ENCODE results near the gene LHX3. TPM values are rescaled to one million over a fixed set of nuclear protein-coding genes. Genes with fewer than 3 reads are reported as not detected.

LHX3 gene
- total and polyA plus RNA-seq, 2 experiments from 2014 or later, result not detected

DNA sequence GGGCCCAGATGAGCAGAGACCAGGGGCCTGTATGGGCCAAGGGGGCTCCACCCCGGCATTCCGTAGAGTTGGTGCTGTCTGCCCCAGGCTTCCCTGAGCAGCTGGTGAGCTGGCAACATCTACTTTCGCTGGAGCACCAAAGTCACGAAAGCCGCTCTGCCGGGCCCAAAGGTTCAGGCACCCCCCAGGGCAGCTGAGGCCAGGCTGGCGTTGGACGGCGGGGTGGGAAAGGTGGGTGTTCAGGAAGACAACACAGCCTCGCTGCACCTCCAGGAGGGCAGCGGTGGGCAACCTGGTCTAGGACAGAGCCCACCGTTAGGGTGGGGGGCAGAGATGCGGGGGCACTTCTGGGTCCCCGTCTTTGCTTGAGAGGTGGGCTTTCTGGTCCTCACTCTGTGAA lies 56.2 kb downstream of the LHX3 start:
- no peaks in the 10 kb centered on the region for H3K4me1 ChIP-seq (ENCODE audit: low read depth)
- H3K27ac ChIP-seq, result no peak overlapping the region
- DNase-seq (ENCODE audit: low read depth in 1 of 2, low spot score in 1 of 2), result no peak
- no peak overlapping the region for H3K4me3 ChIP-seq
- TF ChIP-seq, protein P1, sequence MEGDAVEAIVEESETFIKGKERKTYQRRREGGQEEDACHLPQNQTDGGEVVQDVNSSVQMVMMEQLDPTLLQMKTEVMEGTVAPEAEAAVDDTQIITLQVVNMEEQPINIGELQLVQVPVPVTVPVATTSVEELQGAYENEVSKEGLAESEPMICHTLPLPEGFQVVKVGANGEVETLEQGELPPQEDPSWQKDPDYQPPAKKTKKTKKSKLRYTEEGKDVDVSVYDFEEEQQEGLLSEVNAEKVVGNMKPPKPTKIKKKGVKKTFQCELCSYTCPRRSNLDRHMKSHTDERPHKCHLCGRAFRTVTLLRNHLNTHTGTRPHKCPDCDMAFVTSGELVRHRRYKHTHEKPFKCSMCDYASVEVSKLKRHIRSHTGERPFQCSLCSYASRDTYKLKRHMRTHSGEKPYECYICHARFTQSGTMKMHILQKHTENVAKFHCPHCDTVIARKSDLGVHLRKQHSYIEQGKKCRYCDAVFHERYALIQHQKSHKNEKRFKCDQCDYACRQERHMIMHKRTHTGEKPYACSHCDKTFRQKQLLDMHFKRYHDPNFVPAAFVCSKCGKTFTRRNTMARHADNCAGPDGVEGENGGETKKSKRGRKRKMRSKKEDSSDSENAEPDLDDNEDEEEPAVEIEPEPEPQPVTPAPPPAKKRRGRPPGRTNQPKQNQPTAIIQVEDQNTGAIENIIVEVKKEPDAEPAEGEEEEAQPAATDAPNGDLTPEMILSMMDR (IDR thresholded peaks at IDR 0.05; ENCODE audit: low read depth, low read length), result no peak
- no peaks in the 10 kb centered on the region for H3K36me3 ChIP-seq
- H3K27me3 ChIP-seq, result no peaks in the 10 kb centered on the region
- H3K9me3 ChIP-seq (ENCODE audit: low read depth), result no peaks in the 10 kb centered on the region

DNA sequence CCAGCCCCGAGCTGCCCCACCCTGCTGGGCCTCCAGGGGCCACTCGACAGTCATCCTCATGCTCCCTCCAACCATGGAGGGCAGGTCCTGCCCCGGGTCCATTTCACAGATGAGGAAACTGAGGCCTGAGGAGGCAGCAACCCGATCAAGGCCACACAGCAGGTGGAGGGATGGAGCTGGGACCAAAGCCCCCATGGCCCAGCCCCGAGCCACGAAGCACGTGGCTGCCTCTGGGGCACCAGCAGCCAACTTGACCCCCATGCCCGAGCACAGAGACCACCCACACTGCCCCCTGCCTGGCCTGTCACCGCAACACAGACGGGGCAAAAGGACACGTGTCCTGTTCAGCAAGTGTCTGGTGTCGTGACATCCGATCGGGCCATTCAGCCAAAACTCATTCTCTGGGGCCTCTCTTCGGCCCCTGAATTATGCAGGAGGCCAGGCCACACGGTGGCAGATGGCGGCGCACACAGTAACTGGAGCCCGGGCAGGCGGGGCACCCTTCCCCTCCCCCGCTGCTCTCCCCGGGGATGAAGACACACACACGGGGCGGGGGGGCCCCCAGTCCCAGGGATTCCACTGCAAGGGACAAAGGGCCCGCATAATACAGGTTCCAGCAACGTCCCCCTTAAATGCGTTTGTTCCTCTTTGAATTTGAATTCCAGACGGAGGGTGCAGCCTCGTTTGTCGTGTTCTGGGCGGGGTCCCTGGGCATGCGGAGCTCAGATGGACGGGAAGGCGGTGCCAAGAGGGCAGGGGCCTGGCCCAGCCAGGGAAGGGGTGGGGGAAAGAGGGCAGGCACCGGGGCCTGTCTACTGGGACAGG lies 56.8 kb downstream of the LHX3 start:
- no peaks in the 10 kb centered on the region for H3K36me3 ChIP-seq
- H3K4me3 ChIP-seq, result no peak overlapping the region
- no peaks in the 10 kb centered on the region for H3K4me1 ChIP-seq (ENCODE audit: low read depth)
- DNase-seq (ENCODE audit: low read depth in 1 of 2, low spot score in 1 of 2), result no peak
- no peaks in the 10 kb centered on the region for H3K9me3 ChIP-seq (ENCODE audit: low read depth)
- TF ChIP-seq, protein P1 (IDR thresholded peaks at IDR 0.05; ENCODE audit: low read depth, low read length), result no peak
- H3K27me3 ChIP-seq, result no peaks in the 10 kb centered on the region
- no peak overlapping the region for H3K27ac ChIP-seq

DNA sequence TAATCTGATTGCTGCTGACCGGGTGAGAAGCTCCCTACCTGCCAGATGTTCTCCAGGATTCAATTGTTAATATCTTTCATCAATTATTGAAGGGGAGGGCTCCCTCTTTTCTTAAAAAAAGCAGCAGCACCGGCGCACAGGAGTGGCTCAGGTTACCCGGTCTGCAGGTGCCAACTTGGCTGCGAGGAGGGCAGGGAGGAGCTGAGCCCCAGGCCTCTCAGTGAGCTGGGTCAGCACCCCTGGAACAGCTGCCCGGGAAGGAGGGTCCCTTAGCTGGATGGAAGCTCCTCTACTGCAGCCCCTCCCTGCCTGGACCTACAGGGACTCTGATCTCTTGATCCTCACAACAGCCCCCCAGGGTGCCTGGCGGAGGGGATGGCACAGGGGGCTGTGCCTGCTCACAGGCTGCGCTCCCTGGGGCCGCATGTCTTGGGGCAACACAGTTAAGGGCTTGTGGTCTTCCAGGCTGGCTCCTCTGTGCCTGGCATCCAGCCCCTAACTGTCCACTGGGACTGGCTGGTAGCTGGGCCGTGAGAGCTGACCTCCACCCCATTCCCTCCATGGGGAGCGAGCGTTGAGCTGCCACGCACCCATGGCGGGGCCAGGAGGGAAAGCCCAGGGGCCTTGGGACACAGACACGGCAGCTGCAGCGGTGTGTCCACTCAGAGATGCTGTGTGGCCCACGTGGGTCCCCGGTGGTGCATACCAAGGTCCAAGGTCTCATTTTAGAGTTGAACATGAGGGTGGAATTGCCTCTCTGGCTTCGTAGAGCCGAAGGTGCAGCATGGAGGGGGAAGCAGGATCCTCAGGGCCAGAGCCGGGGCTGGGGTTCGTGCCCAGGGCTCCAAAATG lies 57.7 kb downstream of the LHX3 start:
- H3K4me1 ChIP-seq (ENCODE audit: low read depth), result no peaks in the 10 kb centered on the region
- H3K27me3 ChIP-seq, result no peaks in the 10 kb centered on the region
- TF ChIP-seq, protein P1 (IDR thresholded peaks at IDR 0.05; ENCODE audit: low read depth, low read length), result no peak
- no peaks in the 10 kb centered on the region for H3K36me3 ChIP-seq
- H3K27ac ChIP-seq, result no peak overlapping the region
- DNase-seq (ENCODE audit: low read depth in 1 of 2, low spot score in 1 of 2), result no peak
- no peaks in the 10 kb centered on the region for H3K9me3 ChIP-seq (ENCODE audit: low read depth)
- no peak overlapping the region for H3K4me3 ChIP-seq

Other genes starting within 250 kb of the LHX3 start
- 60.2 and 66.4 TPM in 2 replicates for gene UBAC1, start 243.8 kb downstream of the LHX3 start, total RNA-seq
- gene UBAC1, start 243.8 kb downstream of the LHX3 start, polyA plus RNA-seq, result 48.9 and 60.1 TPM in 2 replicates
- gene NACC2, start 109.8 kb downstream of the LHX3 start, total RNA-seq, result 12.0 and 12.2 TPM in 2 replicates
- gene NACC2, start 109.8 kb downstream of the LHX3 start, polyA plus RNA-seq, result 4.4 and 5.0 TPM in 2 replicates
- gene TMEM250, start 86.3 kb downstream of the LHX3 start, total RNA-seq, result 29.3 and 41.6 TPM in 2 replicates
- gene TMEM250, start 86.3 kb downstream of the LHX3 start, polyA plus RNA-seq, result 25.6 and 27.0 TPM in 2 replicates
- gene QSOX2, start 40.7 kb upstream of the LHX3 start, total RNA-seq, result 10.5 and 11.5 TPM in 2 replicates
- gene QSOX2, start 40.7 kb upstream of the LHX3 start, polyA plus RNA-seq, result 1.7 TPM in 2 replicates
- 0.56 and 1.3 TPM in 2 replicates for gene CCDC187, start 99.0 kb upstream of the LHX3 start, total RNA-seq
- 0.13 and 0.16 TPM in 2 replicates for gene CCDC187, start 99.0 kb upstream of the LHX3 start, polyA plus RNA-seq
- 88.3 and 116 TPM in 2 replicates for gene GPSM1, start 122.4 kb upstream of the LHX3 start, total RNA-seq
- gene GPSM1, start 122.4 kb upstream of the LHX3 start, polyA plus RNA-seq, result 52.2 and 58.5 TPM in 2 replicates
- gene DNLZ, start 158.6 kb upstream of the LHX3 start, total RNA-seq, result 28.0 and 45.4 TPM in 2 replicates
- gene DNLZ, start 158.6 kb upstream of the LHX3 start, polyA plus RNA-seq, result 31.8 and 48.2 TPM in 2 replicates
- gene CARD9, start 168.5 kb upstream of the LHX3 start, total RNA-seq, result 0.46 and 2.1 TPM in 2 replicates
- 2.1 TPM in 2 replicates for gene CARD9, start 168.5 kb upstream of the LHX3 start, polyA plus RNA-seq
- gene SNAPC4, start 195.0 kb upstream of the LHX3 start, total RNA-seq, result 9.6 and 12.7 TPM in 2 replicates
- 7.7 and 8.7 TPM in 2 replicates for gene SNAPC4, start 195.0 kb upstream of the LHX3 start, polyA plus RNA-seq
- gene ENTR1, start 205.5 kb upstream of the LHX3 start, total RNA-seq, result 25.6 and 38.3 TPM in 2 replicates
- 25.5 and 30.2 TPM in 2 replicates for gene ENTR1, start 205.5 kb upstream of the LHX3 start, polyA plus RNA-seq
- 73.5 and 74.5 TPM in 2 replicates for gene PMPCA, start 205.5 kb upstream of the LHX3 start, total RNA-seq
- gene PMPCA, start 205.5 kb upstream of the LHX3 start, polyA plus RNA-seq, result 128 and 146 TPM in 2 replicates
- 19.2 and 26.8 TPM in 2 replicates for gene INPP5E, start 234.7 kb upstream of the LHX3 start, total RNA-seq
- gene INPP5E, start 234.7 kb upstream of the LHX3 start, polyA plus RNA-seq, result 14.9 and 19.5 TPM in 2 replicates